DOHH2 (cell line): ENCODE results near the gene IFT88.

Experiments used
- H3F3A ChIP-seq: fragments of 200-600 bp; sonication (generic), shearing (Covaris generic); 2 replicates; pipeline ENCODE4 v1.6.0; 2016; ENCODE audit warnings: antibody characterized with exemption, mild to moderate bottlenecking; ENCODE audit not compliant: control insufficient read depth, insufficient read depth
- H3K27ac ChIP-seq: fragments of 200-600 bp; sonication (generic); 2 replicates; pipeline ENCODE4 v1.5.1; 2014; ENCODE audit warnings: low read depth, mild to moderate bottlenecking, low read length, moderate library complexity
- H3K27me3 ChIP-seq: fragments of 200-600 bp; sonication (generic); 2 replicates; pipeline ENCODE4 v1.6.1; 2014; ENCODE audit warnings: mild to moderate bottlenecking, low read length, mixed read lengths; ENCODE audit not compliant: control insufficient read depth
- H3K36me3 ChIP-seq: fragments of 200-600 bp; sonication (generic); 2 replicates; pipeline ENCODE4 v1.6.1; 2014; ENCODE audit warnings: mild to moderate bottlenecking, low read length, moderate library complexity, mixed read lengths; ENCODE audit not compliant: control insufficient read depth
- H3K4me1 ChIP-seq: fragments of 200-600 bp; sonication (generic); 2 replicates; pipeline ENCODE4 v1.6.1; 2014; ENCODE audit warnings: mild to moderate bottlenecking, low read length, mixed read lengths; ENCODE audit not compliant: control insufficient read depth
- H3K4me2 ChIP-seq: fragments of 200-600 bp; sonication (generic); 2 replicates; pipeline ENCODE4 v1.6.0; 2014; ENCODE audit warnings: mild to moderate bottlenecking, low read length, moderate library complexity
- H3K4me3 ChIP-seq: fragments of 200-600 bp; sonication (generic); 2 replicates; pipeline ENCODE4 v1.5.1; 2014; ENCODE audit warnings: mild to moderate bottlenecking, low read length, mixed read lengths
- H3K79me2 ChIP-seq: fragments of 200-600 bp; sonication (generic); 2 replicates; pipeline ENCODE4 v1.6.1; 2014; ENCODE audit warnings: mild to moderate bottlenecking, low read length, mixed read lengths; ENCODE audit not compliant: control insufficient read depth
- H3K9me2 ChIP-seq: fragments of 200-600 bp; sonication (generic); replicated peaks from 2 replicates; pipeline ENCODE4 v1.6.1; 2014; ENCODE audit warnings: mild to moderate bottlenecking, low read length, mixed read lengths; ENCODE audit not compliant: control insufficient read depth
- H3K9me3 ChIP-seq: fragments of 200-600 bp; sonication (generic); 2 replicates; pipeline ENCODE4 v1.6.1; 2014; ENCODE audit warnings: antibody characterized with exemption, low read length, mixed read lengths; ENCODE audit not compliant: control insufficient read depth, insufficient read depth
- H4K20me1 ChIP-seq: fragments of 200-600 bp; sonication (generic); 2 replicates; pipeline ENCODE4 v1.6.0; 2014; ENCODE audit warnings: low read depth, mild to moderate bottlenecking, antibody characterized with exemption, low read length, moderate library complexity; ENCODE audit not compliant: control insufficient read depth, insufficient read depth
- EZH2phosphoT487 ChIP-seq: fragments of 200-600 bp; sonication (generic); IDR thresholded peaks from 2 replicates; pipeline ENCODE4 v1.6.1; 2017; ENCODE audit warnings: borderline replicate concordance, mild to moderate bottlenecking, antibody characterized with exemption, low read length, moderate library complexity, mixed read lengths
- TF ChIP-seq, protein P1 (sequence below): fragments of 200-600 bp; sonication (generic); IDR thresholded peaks from one replicate; pipeline ENCODE4 v1.5.1; 2014; ENCODE audit warnings: antibody characterized with exemption, mild to moderate bottlenecking, low read depth, low read length; ENCODE audit not compliant: poor library complexity, severe bottlenecking

IFT88 gene

DNA sequence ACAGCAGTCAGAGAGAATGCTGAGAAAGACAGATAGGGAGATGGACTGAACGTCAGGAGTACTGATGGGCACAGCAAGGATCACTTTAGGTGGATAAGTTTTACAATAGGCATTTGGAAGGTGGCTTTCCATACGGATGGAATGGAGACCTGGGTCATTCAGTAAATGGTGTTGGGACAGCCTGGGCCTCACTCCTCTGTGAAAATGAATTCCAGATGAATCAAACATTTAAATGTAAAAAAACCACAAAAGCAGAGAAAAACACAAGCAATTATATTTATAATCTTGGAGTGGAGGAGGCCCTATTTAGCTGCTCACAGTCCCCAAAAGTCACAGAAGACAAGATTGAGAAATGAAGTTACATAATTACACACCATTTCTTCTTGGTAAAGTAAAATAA, 141.3 kb downstream of the IFT88 start:
- Histone ChIP-seq H3K9me3 (no peaks in the 10 kb centered on the region), H3K27ac (no peak overlapping the region), H3K36me3 (no peaks in the 10 kb centered on the region), H4K20me1 (no peaks in the 10 kb centered on the region), H3K79me2 (no peaks in the 10 kb centered on the region), H3K27me3 (peaks cover 10% of the 10 kb centered on the region), H3F3A (0 out of 2 replicates have a peak, but pooled peaks cover 6% of the 10 kb centered on the region), H3K9me2 (no peaks in the 10 kb centered on the region), H3K4me3 (no peak overlapping the region), H3K4me2 (no peak overlapping the region), H3K4me1 (peaks cover 1% of the 10 kb centered on the region)
- TF ChIP-seq EZH2phosphoT487, result no peak
- TF ChIP-seq, protein P1, sequence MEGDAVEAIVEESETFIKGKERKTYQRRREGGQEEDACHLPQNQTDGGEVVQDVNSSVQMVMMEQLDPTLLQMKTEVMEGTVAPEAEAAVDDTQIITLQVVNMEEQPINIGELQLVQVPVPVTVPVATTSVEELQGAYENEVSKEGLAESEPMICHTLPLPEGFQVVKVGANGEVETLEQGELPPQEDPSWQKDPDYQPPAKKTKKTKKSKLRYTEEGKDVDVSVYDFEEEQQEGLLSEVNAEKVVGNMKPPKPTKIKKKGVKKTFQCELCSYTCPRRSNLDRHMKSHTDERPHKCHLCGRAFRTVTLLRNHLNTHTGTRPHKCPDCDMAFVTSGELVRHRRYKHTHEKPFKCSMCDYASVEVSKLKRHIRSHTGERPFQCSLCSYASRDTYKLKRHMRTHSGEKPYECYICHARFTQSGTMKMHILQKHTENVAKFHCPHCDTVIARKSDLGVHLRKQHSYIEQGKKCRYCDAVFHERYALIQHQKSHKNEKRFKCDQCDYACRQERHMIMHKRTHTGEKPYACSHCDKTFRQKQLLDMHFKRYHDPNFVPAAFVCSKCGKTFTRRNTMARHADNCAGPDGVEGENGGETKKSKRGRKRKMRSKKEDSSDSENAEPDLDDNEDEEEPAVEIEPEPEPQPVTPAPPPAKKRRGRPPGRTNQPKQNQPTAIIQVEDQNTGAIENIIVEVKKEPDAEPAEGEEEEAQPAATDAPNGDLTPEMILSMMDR, result no peak

DNA sequence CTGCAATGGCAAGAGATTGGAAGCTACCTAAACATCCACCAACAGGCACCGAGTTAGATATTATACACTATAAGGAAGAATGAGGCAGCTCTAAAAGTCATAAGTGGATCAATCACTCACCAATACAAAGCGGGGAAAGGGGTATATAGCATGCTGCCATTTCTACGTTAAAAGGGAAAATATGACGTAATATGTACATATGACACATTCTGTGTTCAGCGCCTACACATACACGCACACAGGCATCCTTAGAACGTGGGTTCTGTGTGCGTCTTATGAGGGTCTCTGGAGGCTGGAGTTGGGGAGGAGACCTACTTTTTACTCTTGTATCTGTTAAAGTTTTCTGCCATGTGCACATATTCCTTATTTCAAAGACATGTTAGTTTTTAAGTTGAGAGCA, 142.4 kb downstream of the IFT88 start:
- 0 out of 2 replicates have a peak, but pooled peaks cover 6% of the 10 kb centered on the region for H3F3A ChIP-seq
- H3K4me1 ChIP-seq, result no peaks in the 10 kb centered on the region
- no peak for TF ChIP-seq EZH2phosphoT487
- TF ChIP-seq, protein P1, result no peak
- no peaks in the 10 kb centered on the region for H3K36me3 ChIP-seq
- H3K27me3 ChIP-seq, result peaks cover 18% of the 10 kb centered on the region
- no peak overlapping the region for H3K4me2 ChIP-seq
- no peak overlapping the region for H3K27ac ChIP-seq
- no peaks in the 10 kb centered on the region for H3K9me3 ChIP-seq
- H3K9me2 ChIP-seq, result no peaks in the 10 kb centered on the region
- H3K79me2 ChIP-seq, result no peaks in the 10 kb centered on the region
- H3K4me3 ChIP-seq, result no peak overlapping the region
- H4K20me1 ChIP-seq, result no peaks in the 10 kb centered on the region

DNA sequence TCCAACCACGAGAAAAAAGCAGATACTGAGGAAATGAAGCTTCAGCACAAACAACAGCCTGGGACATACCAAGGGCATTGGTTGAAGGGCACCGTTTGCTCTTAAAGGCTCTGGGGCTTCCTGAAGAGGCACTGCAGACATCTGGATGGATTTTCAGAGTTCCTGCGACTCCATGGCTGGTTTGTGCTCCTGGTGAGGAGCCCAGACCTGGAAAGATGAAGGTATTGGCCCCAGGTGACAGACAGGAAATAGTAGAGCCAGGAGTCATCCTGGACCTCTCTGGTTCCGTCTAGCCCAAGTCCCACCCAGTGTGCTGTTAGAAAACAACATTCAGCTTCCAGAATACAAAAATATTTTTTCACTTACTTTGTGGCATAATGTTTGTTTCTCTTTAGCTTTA, 142.8 kb downstream of the IFT88 start:
- Histone ChIP-seq H3K27me3 (peaks cover 15% of the 10 kb centered on the region), H3K9me3 (no peaks in the 10 kb centered on the region), H3K4me3 (no peak overlapping the region), H3K4me1 (no peaks in the 10 kb centered on the region), H3K9me2 (no peaks in the 10 kb centered on the region), H3K36me3 (no peaks in the 10 kb centered on the region), H3K4me2 (no peak overlapping the region), H3K79me2 (no peaks in the 10 kb centered on the region), H3K27ac (no peak overlapping the region), H3F3A (0 out of 2 replicates have a peak, but pooled peaks cover 3% of the 10 kb centered on the region), H4K20me1 (no peaks in the 10 kb centered on the region)
- TF ChIP-seq EZH2phosphoT487, result no peak
- TF ChIP-seq, protein P1, result no peak
